Activated gamma-delta T cell (primary cell): Measurements from ENCODE around the gene SLC31A2.

Experiments
- DNase-seq: peaks from one replicate; lab custom pipeline; 2025; lab: John Stamatoyannopoulos, UW

Gene SLC31A2

DNA sequence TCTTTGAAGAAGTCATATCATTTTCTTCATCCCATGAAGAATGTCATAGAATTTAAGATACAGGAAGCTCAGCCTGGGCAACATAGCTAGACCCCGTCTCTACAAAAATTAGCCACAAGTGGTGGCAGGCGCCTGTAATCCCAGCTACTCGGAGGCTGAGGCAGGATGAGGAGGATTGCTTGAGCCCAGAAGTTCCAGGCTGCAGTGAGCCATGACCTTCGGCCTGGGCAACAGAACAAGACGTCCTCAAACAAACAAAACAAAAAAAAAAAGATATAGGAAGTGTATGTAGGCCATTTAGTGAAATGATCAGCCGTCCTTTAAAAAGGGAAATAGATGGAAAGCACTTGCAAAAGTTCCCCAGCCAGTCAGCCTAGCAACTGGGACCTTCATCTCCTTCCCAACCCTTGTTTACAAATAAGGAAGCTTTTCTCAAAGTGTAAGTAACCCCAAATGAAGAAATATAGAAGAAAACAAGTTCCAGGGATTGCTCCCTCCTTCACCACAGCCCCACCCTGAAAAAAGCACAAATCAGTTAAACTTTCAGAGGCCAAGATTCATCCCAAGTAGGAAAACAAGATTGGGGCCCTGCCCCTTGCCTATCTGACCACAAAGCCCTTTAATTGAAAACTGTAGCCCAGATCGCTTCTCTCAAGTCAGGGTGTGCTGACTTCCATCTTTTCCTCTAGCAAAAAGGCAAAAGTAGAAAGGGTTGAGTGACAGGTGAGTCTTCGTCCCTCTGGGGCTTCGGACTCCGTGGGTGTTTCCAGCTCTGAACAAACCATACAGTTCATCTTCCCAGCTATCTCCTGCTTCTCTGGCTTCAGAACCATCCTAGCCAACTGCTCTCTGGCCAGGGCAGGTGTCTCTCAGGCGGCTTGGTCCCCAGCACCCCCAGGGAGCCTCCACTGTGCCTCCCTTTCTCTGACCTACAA is 1.2 kb downstream of the SLC31A2 start:
- DNase-seq = no peak

DNA sequence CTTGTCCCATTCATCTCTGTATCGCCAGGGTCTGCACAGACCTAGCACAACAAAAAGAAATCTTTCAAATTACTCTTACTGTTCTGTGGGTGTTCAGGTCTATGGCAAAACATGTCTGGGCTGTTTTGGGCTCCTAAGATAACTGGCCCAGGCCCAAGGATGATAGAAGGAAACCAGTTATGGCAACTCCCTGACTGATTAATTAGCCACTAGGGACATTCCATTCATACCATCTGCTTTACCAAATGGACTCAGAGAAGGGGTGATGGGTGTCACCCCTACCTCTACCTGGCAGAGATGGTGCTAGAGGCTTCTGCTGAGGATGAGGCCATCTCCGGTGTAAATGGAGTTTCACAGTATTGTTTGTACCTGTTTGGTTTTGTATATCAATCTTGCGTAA is 1.9 kb downstream of the SLC31A2 start:
- DNase-seq = no peak

DNA sequence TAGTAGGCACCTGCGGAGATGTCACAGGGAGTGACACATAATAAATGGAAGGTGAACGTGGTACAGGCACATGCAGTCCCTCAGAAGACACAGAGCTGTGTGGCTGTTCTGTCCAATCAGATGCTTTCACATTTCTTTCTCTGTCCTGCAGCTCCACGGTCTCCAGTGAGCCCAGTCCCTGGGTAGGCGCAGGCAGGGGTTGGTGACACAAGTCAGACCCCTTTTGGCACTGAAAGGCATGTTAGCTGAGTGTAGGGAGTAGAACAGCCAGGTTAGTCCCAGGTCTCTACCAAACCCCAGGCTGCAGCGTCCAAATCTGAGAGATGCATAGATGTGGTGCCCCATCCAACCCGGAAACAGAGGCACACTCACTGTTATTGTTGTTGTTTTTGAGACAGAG is 2.8 kb downstream of the SLC31A2 start:
- DNase-seq = no peak

DNA sequence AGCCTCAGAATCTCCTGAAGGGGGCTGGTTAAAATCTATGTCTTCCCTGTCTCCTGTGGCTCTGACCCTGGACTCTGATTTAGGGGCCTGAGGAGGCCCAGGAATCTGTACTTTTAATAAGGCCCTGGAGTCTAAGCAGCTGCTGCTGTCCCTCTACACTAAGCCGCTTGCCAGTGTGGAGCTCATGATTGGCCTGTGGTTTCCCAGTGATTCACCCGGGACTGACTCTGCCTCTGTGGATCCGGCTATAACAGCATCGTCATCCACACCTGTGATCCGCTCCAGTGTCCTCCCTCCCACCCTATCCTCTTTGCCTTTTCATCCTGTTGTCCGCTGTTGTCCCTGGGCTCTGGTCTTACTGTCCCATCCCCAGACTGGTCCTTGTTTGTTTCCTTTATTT is 3.7 kb downstream of the SLC31A2 start:
- DNase-seq = no peak

DNA sequence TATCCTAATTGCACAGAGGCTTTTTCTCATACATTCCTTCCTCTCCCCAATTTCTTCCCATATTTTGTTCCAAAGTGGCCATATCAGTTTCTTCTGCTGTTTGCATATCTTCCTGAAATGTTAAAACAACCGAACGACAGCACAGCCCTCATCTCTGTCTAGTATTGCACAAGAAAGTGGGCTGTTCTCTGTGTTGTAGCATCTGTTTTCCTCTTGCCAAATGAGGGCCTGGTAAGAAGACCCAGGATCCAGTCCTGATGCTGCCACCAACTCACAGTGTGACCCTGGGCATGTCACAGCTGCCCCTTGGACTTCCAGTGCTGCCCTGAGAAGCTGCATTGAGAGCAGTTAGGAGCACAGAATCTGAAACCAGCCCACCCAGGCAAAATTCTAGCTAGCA is 4.1 kb downstream of the SLC31A2 start:
- DNase-seq = no peak

DNA sequence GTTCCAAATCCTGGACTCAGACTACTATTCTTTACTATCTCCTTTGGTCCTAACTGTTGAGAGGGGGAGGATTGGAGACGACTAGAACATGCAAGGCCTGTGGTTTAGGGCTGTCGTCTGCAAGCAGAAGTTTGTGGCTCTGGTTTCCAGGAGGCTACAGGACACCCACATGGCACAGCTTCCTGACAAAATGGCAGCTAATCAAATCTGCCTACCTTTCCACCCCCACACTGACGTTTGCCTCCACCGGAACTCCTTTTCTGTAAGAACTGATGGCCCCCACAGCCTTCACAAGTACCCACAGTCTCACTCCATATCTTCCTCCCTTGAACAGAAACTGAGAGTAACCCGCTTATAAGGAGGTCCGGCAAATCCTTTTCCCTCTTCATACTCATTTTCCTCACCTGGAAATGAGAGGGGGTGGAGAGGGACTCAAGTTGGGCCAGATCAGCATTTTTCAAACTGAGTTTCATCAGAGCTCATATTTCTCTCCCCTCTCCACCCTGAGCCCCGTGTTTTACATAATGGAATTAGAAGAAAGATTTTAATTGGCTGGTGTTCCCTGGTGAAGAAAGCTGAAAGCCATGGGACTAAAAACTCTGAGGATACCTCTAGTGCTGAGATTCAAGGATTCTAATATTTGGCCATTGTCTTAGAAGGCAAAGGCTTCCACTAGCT is 5.2 kb downstream of the SLC31A2 start:
- DNase-seq = no peak

DNA sequence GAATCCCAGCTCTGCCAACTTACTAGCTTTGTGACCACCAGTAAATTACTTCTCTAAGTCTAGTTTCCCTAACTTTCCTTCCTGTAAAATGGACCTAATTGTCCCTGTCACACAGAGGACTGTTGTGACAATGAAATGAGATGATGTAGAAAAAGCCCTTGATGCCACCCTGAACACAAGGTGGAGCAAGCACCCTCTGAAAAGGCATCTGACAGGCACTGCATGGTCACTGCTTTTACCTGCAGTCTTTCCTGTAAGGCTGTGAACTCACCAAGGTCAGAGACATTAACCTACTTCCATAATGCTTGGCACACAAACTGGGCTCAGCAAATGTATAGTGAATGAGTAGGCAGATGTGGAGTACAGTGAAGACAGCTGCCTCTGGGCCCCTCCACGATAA is 6.1 kb downstream of the SLC31A2 start:
- DNase-seq = no peak

DNA sequence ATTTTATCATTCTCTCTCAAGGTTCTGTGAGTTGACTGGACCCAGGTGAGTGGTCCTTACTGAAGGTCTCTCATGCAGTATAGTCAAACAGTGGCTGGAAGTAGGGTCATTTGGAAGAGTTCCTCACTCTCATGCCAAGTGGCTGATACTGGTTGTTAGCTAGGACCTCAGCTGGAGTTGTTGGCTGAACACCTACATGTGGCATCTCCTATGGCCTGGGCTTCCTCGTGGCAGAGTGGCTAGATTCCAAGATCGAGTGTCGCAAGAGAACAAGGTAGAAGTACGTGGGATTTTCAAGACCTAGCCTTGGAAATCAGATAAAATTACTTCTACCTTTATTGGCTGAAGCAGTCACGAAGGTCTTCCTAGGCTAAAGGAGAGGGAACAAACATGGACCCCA is 7.6 kb downstream of the SLC31A2 start:
- no peak for DNase-seq

DNA sequence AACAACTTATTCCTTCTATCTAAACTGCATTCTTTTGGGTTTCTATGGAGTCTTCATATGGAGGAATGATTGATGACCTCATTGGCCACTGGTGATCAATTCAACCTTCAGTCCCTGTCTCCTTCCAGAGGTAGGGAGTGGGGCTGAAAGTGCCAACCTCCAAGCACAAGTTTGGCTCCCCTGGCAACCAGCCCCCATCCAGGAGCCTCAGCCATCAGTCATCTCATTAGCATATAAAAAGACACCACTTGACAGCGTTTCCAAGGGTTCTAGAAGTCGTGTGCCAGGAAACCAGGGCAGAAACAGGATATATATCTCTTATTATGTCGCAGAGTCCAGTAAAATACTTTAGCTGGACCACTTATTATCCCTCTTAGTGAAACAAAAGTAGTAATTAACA is 9.8 kb downstream of the SLC31A2 start:
- no peak for DNase-seq

DNA sequence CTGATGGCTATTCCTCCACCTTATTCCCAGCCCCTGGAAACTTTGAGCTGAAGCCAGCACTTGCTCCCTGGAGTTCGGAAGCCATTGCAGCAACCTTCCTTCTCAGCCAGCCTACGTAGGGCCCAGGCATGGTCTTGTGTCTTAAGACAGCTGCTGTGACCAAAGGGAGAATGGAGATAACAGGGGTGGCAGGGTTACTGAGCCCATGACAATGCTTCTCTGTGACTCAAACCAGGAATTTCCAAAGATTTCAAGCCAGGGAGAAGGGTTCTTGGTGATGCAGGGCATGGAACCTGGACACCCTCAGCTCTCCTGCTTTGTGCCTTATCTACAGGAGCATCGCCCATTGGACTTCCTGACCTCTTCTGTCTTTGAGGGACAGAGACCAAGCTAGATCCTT is 12.2 kb downstream of the SLC31A2 start:
- no peak for DNase-seq

DNA sequence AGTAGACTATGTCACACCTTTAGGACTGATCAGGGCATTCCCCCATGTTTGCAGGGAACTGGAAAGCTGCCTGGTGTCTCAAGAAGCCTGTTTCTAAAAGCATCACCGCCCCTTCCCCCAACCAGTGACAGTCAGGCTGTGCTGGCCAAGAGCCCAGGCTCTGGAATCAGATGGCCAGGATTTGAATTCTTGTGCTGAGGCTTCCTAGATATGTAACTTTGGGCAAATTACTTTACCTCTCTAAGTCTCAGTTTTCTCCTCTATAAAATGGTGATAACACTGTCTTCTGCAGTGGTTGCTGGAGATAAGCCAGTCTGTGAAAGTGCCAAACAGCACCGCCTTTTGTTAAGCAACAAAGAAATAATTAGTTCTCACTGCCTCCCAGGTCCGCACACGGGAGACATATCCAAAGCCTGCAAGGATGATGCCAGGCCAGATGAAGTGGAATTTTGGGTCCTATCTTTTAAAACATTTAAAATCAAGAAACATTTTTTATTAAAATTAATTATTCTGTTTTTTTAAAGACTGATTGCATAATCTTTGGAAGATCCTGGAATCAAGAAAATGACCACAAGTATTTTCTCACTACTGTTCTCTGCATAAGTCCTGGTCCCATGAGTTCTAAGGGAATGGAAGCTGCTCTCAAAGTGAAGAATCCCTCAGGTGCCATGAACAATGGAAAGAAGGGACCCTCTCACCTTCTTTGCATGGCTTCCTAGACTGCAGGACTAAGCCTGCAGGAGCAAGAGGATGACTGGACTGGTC is 13.9 kb downstream of the SLC31A2 start:
- DNase-seq = no peak

DNA sequence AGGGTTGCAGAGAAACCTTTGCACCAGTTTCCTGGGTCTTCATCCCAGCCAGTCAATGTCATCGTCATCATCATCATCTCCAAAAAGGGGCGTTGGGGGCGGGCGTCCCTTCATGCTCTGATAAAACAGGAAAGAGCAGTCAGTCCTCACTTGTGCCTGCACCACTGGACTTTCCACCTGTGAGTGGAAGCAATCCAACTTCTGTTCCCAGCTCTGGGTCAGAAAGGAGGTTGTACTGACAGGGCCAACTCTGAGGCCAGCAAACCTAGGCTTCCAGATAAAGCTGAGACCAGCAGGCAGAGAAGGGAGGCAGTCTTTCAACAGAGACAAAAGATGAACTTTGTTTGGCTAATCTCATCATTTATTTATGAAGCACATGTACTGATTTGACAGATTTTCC is 15.2 kb downstream of the SLC31A2 start:
- DNase-seq = no peak

DNA sequence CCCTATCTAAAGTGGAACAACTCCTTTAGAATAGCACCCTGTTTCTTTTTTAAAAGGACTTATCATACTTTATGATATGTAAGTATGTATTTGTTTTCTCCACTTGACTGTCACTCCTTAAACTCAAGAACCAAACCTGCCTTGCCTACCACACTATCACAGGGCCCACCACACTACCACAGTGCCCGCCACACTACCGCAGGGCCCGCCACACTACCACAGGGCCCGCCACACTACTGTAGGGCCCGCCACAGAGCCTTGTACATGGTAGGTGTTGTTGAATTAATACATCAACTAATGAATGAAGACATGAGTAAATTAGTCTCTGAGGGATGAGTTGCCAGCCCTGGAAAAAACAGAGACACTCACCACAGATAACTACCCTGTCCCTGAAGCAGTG is 18.0 kb downstream of the SLC31A2 start:
- no peak for DNase-seq

DNA sequence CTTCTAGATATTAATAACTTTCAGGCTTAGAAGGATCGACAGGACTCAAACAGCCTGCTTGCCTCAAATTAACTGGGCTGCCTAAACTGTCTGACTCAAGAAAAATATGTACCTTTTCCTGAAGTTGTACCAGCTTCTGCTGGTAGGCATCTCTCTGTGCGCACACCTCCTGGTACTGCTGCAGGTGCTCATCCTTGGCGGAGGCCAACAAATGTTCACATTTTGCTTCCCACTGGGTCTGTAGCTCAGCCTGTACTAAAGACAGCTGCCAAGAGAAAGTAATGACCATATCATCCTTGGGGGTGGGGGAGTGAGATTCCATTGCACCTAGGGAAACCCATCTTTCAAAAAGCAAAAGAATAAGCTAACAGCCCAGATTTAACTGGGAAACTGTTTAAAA is 22.5 kb downstream of the SLC31A2 start:
- DNase-seq = no peak

DNA sequence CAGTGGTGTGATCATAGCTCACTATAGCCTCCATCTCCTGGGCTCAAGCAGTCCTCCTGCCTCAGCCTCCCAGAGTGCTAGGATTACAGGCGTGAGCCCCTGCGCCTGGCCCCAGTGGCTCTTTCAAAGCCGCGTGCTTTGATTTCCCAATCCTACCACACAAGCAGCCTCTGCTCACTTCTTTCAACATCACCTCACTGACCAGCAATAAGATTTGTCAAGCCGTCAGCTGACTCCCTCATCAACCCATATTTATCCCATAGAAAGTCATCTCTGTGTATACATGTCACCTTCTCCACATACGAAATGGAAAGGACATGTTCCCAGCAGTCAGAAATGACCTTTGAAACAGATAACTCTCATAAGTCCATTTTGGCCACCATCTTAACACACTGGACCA is 26.0 kb downstream of the SLC31A2 start:
- DNase-seq = no peak

DNA sequence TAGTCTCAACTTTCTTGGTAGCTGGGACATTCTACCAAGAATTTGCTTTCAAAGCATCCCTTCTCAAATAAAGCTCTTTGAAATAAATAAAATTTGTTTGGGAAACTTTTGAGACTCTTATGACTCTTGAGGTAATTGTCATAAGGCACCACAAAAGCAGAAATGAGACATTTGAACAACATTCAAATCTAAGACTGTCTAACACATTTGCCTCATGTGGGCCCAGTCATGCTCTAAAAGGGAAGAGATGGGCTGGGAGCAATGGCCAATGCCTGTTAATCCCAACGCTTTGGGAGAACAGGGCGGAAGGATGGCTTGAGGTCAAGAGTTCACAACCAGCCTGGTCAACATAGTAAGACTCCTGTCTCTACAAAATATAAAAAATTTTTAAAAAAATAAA is 26.4 kb downstream of the SLC31A2 start:
- DNase-seq = no peak

DNA sequence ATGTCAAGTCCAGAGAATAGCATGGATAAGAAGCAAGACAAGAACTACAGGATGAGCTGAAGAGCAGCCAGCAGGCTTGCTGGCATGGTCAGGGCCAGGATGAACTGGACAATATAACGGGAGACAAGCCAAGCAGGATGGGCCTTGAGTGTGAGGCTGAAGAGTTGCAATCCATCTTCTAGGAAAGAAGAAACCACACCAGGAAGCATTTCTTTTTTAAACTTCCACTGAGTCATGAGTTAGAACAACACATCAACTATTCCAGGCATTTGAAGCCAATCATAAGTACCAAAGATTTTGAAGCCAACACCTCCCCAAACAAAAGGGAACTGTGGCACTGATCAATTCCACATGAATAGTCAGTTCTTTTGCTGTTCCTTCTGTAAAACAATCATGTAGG is 27.3 kb downstream of the SLC31A2 start:
- DNase-seq = no peak

DNA sequence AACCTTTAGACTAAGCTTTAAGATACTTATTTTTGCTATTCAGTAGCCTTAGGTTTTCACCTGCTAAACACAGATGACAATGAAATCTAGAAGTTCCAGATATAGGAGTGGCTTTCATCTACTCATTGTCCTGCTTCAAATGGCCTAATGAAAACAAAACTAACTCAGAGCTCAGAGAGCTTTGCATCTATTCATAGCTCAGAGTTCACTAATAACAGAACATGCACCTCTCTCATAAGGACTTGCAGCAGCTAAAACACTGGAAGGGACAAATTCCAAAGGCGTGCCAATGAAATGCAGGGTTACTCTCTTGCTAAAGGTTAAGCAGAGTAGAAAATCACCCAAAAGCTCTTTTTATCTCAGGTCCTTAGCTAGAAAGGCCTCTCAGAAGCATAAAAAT is 29.0 kb downstream of the SLC31A2 start:
- no peak for DNase-seq

DNA sequence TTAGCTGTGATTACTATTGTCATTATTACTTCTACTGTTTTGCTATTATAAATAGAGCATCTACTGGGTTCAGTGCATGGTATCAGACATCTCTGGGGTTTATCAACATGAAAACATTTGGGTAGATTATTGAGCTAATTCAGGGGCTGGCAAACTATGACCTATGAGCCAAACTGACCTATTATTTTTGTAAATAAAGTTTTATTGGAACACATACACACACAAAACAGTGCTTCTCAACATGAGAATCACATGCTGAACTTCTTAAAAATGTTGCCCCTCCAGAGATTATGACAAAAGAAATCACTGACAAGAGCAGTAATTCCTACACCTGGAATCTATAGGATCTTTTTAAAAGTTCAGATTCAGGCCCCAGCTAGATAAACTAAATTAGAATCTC is 30.4 kb downstream of the SLC31A2 start:
- DNase-seq = no peak

DNA sequence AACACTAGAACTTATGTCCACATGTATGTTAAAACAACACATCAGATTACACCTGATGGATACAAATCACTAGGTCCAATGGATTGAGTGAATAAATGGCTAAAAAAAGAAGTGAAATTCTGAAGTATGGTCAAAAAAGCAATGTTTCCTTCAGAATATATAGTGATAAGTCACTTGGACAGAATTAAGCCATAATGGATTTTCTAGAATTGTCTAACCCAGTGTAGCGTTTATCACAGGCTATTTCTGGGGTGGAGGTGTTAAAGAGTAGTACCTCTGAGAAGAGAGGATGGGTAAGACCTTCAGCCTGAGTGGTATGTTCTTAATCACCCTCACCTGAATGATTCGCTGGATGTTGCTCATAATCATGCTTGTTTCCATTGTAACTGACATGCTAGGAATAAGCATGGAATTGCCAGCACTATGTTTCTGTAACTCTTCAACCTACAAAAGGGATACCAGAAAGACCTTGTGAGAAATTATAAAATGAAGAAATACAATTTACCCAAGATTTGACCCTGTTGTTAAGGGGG is 33.2 kb downstream of the SLC31A2 start:
- DNase-seq = no peak

DNA sequence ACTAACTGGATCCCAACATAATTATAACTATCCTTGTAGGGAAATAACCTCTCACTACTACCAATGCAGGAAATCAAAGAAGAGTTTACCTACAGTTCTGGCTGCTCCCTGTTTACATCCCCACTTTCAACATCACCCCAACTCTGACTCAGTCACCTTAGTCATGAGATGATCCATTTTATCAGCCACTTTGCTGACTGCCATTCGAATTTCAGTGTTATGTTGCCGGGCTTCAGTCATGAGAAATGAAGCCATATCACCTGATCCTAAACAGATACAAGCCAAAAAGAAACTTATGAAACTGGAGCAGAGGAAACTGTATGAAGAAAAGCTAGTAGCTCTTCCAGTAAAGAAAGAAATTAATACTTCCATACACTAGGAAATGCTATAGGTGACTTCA is 33.7 kb downstream of the SLC31A2 start:
- no peak for DNase-seq

DNA sequence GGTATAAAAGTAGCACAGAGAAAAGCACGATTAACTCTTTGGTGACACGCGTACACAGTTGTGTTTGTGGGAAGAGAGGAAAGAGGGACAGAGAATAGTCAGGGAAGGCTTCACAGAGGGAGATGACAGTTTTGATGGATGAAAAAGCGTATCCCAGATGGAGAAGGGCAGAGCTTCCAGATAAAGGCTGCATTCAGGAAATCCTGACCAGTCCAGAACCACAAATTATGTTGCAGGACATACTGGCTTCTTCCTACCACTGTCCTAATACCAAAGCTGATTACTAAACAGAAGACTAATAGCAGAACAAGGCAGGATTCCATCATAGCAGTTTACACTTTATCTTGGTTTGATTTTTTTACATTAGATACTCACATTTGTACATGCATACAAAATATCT is 34.5 kb downstream of the SLC31A2 start:
- DNase-seq = no peak
